HFFc6 (cell line): ENCODE data around the gene USF3. TPM values are rescaled to one million over a fixed set of nuclear protein-coding genes. Genes with fewer than 3 reads are reported as not detected.

Source experiments
- DNase-seq: peaks from one replicate; pipeline ENCODE4 v3.0.0-alpha.2; 2018
- H3K27ac Mint-ChIP-seq: 2 replicates; pipeline ENCODE4 v1.8.0; 2020; ENCODE audit warnings: mild to moderate bottlenecking, mixed read lengths
- H3K27me3 Mint-ChIP-seq: 2 replicates; pipeline ENCODE4 v1.8.0; 2021; ENCODE audit warnings: mild to moderate bottlenecking, moderate library complexity, mixed read lengths; ENCODE audit not compliant: insufficient read depth
- H3K36me3 Mint-ChIP-seq: 2 replicates; pipeline ENCODE4 v1.8.0; 2021; ENCODE audit warnings: low read depth, mixed read lengths
- H3K4me1 Mint-ChIP-seq: 2 replicates; pipeline ENCODE4 v1.8.0; 2020; ENCODE audit warnings: low read depth, mixed read lengths
- H3K4me3 Mint-ChIP-seq: 2 replicates; pipeline ENCODE4 v1.8.0; 2020; ENCODE audit warnings: mild to moderate bottlenecking, moderate library complexity, mixed read lengths
- H3K9me3 Mint-ChIP-seq: 2 replicates; pipeline ENCODE4 v1.8.0; 2020; ENCODE audit warnings: mild to moderate bottlenecking, mixed read lengths
- CTCF ChIP-seq: fragments of 200-600 bp; sonication (generic); IDR thresholded peaks from 2 replicates; pipeline ENCODE4 v1.5.0; 2021; ENCODE audit warnings: antibody characterized with exemption, mild to moderate bottlenecking
- total RNA-seq, 6 experiments: library from RNA; stranded (reverse); fragmentation: NEBNext Ultra II Directional; extraction: Animal tissue kit (Norgen Biotek cat#: 25700); gene quantifications; 2 replicates in 1 of 6; 3 replicates in 5 of 6; pipeline ENCODE4 v1.2.3, GENCODE V29; 2021

Gene USF3
- total RNA-seq, 6 experiments from 2014 or later = 8.5 to 10.7 (median 10.5) TPM

DNA sequence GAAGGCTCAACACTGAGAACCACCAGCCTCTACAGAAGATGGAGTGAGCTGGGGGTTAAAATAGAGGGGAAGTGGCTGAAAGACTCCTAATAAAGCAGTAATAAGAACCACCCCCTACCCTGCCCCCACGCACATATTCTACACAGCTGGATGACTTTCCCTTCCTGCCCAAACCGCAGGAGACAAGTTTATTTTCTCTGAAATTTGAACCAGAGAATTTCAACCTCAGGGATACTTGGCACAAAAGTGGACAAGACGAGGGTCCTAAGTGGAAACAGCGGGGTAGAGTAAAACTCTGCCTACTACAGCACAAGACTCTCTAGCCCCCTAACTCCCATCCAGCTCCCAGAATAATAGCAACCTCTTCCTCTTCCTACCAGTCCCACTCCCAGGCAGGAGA, 28.4 kb downstream of the USF3 start:
- TF ChIP-seq CTCF = no peak
- Mint-ChIP-seq H3K36me3 (peaks cover 5% of the 10 kb centered on the region), H3K27me3 (no peaks in the 10 kb centered on the region), H3K9me3 (no peaks in the 10 kb centered on the region), H3K4me1 (peaks cover 13% of the 10 kb centered on the region), H3K27ac (no peak overlapping the region), H3K4me3 (peak overlapping the region; percentile 24)
- no peak for DNase-seq

- Mint-ChIP-seq H3K27me3 (no peaks in the 10 kb centered on the region), H3K9me3 (no peaks in the 10 kb centered on the region), H3K4me1 (peaks cover 13% of the 10 kb centered on the region), H3K36me3 (peaks cover 19% of the 10 kb centered on the region), H3K4me3 (no peak overlapping the region), H3K27ac (no peak overlapping the region)
- no peak for TF ChIP-seq CTCF
- no peak for DNase-seq
These were observed 31.8 kb downstream of the USF3 start for GRCh38 chr3:113664523-113665094.

GRCh38 chr3:113663761-113664160, 32.7 kb downstream of the USF3 start:
- Mint-ChIP-seq H3K4me3 (no peak overlapping the region), H3K27me3 (no peaks in the 10 kb centered on the region), H3K27ac (no peak overlapping the region), H3K36me3 (peaks cover 24% of the 10 kb centered on the region), H3K9me3 (no peaks in the 10 kb centered on the region), H3K4me1 (peaks cover 12% of the 10 kb centered on the region)
- no peak for TF ChIP-seq CTCF
- DNase-seq = no peak

- peaks cover 8% of the 10 kb centered on the region for H3K4me1 Mint-ChIP-seq
- peaks cover 24% of the 10 kb centered on the region for H3K36me3 Mint-ChIP-seq
- no peak overlapping the region for H3K27ac Mint-ChIP-seq
- DNase-seq = no peak
- no peak for TF ChIP-seq CTCF
- H3K4me3 Mint-ChIP-seq = no peak overlapping the region
- no peaks in the 10 kb centered on the region for H3K9me3 Mint-ChIP-seq
- H3K27me3 Mint-ChIP-seq = no peaks in the 10 kb centered on the region
These were observed 33.1 kb downstream of the USF3 start for GRCh38 chr3:113663324-113663750.

DNA sequence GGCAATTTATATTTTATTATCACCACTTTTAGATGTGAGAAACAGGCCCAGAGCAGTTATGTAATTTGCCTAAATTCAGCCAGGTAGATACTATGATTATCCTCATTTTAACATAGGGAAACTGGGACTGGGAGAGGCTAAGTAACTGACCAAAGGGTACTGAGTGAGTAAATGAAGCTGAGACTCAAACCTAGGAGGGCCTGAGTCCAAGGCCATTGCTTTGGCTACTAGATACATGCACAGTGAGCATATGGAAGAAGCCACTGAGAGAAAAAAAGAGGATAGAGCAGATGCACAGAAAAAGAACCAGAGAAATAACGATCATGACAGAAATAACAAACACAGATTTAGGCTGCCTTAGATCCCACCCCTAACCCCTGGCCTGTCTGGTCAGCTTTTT, 33.6 kb downstream of the USF3 start:
- H3K4me1 Mint-ChIP-seq = peaks cover 3% of the 10 kb centered on the region
- no peaks in the 10 kb centered on the region for H3K27me3 Mint-ChIP-seq
- TF ChIP-seq CTCF = no peak
- peaks cover 24% of the 10 kb centered on the region for H3K36me3 Mint-ChIP-seq
- no peak overlapping the region for H3K27ac Mint-ChIP-seq
- H3K4me3 Mint-ChIP-seq = no peak overlapping the region
- DNase-seq = no peak
- no peaks in the 10 kb centered on the region for H3K9me3 Mint-ChIP-seq

DNA sequence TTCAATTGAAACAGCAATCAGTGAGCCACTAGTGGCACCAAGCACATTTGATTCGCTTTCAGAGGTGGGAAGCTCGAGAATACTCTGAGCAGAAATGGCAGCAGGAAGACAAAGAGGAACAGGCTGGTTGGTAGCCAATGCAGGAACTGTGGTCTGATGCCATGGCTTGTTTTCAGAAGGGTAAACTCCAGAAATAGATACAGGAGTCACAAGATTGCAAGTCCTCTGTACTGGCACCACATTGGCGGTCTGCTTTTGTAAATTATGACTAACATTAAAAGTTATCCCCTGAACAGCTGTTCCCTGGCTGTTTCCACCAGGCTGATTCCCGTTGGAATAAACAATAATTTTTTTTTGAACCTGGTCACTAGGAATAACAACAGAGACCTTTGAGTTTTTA, 35.5 kb downstream of the USF3 start:
- no peaks in the 10 kb centered on the region for H3K27me3 Mint-ChIP-seq
- no peak for TF ChIP-seq CTCF
- no peak overlapping the region for H3K4me3 Mint-ChIP-seq
- peaks cover 38% of the 10 kb centered on the region for H3K36me3 Mint-ChIP-seq
- no peaks in the 10 kb centered on the region for H3K9me3 Mint-ChIP-seq
- H3K27ac Mint-ChIP-seq = no peak overlapping the region
- no peaks in the 10 kb centered on the region for H3K4me1 Mint-ChIP-seq
- DNase-seq = no peak
